ENCODE data around the gene FCER2. TPM values are rescaled to one million over a fixed set of nuclear protein-coding genes. Genes with fewer than 3 reads are reported as not detected.
"Not testable (repeated sequence)": the region's sequence is repeated elsewhere in the genome, so short reads cannot be mapped to it uniquely, and the experiment has no call there.

FCER2 gene
- total RNA-seq, 1 donor from 2014 or later, result 0.25 TPM

DNA sequence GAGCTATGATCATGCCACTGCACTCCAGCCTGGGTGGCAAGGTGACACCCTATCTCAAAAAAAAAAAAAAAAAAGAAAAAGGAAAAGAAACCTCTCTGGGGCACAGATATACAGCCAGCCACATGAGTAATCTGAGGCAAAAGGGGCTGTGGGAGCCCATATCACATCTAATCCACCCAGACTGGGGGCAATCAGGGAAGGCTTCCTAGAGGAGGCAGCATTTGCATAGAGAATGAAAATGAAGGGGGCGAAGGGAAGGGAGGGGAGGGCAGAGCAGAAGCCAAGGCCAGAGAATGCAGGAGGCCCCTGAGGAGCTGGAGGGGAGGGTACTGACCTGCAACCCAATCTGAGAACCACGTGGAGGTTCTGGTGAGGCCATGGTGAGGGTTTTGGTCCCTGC lies 51.8 kb downstream of the FCER2 start:
- intact Hi-C loops (cut with micrococcal nuclease), result no loop called here

DNA sequence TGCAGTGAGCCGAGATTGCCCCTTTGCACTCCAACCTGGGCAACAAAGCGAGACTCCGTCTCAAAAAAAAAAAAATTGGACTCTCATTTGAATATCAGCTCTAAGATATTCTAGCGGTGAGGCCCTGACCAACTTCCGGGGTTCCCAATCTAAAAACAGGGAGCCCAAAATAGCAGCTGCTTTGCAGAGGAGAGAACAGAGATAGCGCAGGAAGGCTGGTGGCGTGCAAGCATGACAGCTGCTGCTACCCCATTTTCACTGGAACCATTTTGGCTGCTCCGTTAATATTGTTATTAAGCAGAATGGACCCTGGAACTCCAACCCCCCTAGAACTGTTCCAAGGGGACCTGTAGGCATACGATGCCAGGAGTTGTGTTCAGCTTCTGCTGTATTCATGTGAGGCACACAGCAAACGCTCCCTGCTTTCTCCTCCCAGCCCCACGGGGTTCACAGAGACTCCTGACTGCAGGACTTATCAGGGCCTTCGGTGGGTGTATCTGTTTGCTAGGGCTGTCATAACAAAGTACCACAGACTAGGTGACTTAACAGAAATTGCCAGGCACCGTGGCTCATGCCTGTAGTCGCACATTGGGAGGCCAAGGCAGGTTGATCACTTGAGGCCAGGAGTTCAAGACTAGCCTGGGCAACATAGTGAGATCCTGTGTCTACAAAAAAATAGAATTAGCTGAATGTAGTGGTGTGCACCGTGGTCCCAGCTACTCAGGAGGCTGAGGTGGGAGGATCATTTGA lies 53.5 kb downstream of the FCER2 start:
- intact Hi-C loops (cut with micrococcal nuclease), result no loop called here

DNA sequence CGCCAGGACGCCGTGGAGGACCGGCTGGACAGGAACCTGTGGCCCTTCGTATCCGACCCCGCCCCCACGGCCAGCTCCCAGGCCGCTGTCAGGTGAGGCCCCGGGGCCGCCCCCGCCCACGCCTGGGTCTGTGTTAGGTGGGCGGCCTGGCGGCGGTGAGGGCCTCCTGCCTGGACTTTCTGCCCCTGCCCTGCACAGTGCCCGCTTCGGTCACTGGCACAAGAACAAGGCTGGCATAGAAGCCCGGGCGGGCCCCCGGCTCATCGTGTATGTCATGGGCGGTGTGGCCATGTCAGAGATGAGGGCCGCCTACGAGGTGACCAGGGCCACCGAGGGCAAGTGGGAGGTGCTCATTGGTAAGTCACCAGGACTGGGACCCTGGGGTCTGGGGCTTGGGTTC lies 54.8 kb downstream of the FCER2 start:
- intact Hi-C loops (cut with micrococcal nuclease), result no loop called here

DNA sequence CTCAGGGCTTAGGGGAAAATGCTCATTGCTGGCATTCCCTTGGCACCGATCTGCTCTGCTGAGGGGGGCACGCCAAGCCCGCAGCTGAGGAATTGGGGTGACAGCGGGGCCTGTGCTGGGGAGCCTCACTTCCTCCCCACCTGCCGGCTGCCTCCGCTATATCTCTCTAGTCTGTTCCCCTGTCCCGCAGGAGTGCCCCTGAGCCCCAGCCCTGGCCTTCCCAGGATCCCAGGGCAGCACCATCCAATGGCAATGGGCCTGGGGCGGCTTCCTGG lies 55.6 kb downstream of the FCER2 start:
- intact Hi-C loops (cut with micrococcal nuclease), result no loop called here

DNA sequence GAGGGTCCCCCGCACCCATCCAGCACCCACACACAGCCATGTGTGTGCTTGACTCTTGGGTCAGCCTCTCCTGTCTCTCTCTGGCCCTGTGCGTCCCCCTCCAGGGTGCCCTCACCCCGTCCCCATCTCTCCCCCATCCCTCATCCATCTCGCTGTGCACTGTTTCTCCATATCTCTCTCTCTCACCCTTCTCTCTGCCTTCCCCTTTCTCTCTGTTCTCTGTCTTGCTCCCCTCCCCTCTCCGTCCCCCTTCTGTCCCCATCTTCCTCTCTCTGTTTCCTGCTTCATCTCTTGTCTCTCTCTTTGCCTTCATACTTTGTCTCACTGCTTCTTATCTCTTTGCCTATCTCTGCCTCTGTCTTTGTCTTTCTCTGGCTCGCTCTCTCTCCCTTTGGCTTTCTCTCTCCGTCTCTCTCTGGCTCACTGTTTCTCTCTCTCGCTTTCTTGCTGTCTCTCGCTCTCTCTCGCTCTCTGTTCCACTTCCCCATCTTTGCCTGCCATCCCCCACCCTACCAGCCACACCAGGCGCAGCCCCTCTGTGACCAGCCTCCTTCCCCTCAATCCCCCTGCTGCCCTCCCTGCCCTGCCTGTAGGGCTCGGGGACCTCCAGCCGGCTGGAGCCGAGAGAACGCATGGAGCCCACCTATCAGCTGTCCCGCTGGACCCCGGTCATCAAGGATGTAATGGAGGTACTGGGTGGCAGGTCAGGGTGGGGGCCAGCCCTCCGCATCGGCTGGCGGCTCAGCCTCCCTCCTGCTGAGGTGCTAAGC lies 56.1 kb downstream of the FCER2 start:
- intact Hi-C loops (cut with micrococcal nuclease), result no loop called here

DNA sequence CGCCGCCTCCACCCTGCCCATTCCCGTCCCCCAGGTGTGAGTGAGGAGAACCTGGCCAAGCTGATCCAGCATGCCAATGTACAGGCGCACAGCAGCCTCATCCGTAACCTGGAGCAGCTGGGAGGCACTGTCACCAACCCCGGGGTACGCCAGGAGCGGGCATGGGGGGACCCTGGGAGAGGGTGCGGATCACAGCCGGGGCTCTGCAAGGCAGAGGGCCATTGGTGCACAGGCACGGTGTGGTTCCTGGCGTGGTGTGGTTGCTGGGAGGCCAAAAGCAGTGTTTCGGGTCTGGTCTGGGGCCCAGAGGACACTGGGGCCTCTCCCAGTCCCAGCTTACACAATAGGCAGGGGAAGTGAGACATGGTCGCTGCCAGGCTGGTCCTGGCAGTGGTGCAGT lies 56.8 kb downstream of the FCER2 start:
- intact Hi-C loops (cut with micrococcal nuclease), result no loop called here

DNA sequence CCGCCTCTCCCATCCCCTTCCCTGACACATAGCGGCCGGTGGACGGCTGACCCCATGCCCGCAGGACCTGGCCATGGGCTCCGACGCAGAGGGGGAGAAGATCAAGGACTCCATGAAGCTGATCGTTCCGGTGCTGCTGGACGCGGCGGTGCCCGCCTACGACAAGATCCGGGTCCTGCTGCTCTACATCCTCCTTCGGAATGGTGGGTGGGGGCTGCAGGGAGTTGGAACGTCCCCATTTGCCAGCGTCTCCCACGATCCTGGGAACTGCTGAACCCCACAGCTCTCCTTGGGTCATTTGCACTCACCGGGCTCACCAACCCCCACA lies 57.4 kb downstream of the FCER2 start:
- intact Hi-C loops (cut with micrococcal nuclease), result no loop called here

DNA sequence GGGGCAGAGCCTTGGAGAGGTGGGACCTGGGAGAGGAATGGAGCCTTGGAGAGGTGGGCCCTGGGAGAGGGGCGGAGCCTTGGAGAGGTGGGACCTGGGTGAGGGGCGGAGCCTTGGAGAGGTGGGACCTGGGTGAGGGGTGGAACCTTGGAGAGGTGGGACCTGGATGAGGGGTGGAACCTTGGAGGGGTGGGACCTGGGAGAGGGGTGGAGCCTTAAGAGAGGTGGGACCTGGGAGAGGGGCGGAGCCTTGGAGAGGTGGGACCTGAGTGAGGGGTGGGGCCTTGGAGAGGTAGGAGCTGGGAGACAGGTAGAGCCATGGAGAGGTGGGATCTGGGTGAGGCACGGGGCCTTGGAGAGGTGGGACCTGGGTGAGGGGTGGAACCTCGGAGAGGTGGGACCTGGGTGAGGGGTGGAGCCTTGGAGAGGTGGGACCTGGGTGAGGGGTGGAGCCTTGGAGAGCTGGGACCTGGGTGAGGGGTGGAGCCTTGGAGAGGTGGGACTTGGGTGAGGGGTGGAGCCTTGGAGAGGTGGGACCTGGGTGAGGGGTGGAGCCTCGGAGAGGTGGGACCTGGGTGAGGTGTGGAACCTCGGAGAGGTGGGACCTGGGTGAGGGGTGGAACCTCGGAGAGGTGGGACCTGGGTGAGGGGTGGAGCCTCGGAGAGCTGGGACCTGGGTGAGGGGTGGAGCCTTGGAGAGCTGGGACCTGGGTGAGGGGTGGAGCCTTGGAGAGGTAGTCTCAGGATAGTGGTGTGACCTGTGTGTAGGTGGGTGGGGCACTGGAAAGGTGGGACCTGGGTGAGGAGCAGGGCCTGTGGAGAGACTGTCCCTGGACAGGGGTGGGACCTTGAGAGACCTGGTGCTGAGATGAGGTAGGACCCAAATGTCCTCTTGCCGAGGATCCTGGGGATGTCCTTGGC lies 58.0 kb downstream of the FCER2 start:
- intact Hi-C loops (cut with micrococcal nuclease), result not testable (repeated sequence)

DNA sequence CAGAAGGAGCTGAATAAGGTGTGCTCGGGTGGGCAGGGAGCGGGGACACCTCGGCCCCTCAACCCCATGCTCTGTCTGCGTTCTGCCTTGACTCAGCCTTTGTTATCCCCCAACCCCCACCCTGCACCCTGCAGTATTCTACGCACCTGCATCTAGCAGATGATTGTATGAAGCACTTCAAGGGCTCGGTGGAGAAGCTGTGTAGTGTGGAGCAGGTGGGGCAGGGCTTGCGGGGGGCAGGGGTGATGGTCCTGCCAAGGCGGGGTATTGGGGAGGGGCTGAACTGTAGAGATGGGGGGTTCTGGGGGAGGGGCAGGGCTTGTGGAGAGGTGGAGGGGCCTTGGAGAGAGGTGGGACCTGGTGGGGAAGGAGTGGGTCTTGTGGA lies 58.9 kb downstream of the FCER2 start:
- intact Hi-C loops (cut with micrococcal nuclease), result no loop called here

DNA sequence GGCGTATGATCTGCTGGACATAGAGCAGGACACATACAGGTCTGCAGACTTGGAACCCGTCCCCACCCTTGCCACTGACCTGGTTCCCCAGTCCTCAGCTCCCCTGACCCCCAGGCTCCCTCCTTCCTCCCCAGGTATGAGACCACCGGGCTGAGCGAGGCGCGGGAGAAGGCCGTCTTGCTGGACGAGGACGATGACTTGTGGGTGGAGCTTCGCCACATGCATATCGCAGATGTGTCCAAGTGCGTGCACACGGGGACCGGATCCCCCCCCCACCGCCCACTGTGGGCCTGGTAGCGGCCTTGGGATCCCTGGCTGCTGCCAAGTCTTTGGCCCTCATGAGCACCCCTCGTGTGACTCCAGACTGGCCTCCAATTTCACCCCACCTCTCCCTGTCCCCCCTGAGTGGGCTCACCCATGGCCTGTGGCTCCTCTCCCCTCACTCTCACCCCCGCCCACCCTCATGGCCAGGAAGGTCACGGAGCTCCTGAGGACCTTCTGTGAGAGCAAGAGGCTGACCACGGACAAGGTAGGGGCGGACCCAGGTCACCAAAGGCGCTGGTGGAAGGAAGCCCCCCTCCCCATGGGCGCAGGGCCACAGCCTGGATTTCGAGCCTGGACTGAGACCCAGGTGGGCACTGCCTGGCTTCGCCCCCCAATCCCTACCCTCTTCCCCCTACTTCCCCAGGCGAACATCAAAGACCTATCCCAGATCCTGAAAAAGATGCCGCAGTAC lies 59.5 kb downstream of the FCER2 start:
- intact Hi-C loops (cut with micrococcal nuclease), result no loop called here

DNA sequence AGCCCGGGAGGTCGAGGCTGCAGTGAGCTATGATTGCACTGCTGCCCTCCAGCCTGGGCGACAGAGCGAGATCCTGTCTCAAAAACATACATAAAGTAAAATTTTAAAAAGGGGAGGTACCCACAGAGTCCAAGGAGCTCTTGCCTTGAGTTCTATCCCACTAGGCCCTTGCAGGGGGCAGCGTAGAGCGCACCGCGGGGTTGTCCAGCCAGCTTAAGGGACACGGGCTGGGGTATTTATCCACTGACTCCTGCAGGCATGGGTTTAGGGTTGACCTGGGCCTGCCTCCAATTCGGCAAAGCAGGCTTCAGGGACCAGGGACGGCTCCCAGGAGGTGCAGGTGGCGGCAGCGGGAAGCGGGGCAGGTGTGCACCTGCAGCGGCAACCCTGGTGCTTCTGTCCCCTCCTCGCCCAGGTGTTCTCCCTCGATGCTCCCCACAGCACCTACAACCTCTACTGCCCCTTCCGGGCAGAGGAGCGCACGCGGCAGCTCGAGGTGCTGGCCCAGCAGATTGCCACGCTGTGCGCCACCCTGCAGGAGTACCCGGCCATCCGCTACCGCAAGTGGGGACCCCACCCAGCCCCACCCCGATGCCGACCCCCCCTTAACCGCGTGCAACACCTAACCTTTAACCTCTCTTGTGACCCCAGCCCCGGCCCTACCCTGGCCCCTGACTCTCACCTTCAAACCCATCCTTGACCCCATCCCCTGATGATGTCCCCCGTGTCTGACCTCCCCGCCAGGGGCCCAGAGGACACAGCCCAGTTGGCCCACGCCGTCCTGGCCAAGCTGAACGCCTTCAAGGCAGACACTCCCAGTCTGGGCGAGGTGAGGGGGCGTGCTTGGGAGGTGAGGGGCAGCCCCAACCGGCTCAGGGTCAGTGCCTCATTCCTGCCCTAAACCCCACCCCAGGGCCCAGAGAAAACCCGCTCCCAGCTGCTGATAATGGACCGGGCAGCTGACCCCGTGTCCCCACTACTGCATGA lies 60.3 kb downstream of the FCER2 start:
- intact Hi-C loops (cut with micrococcal nuclease), result no loop called here

DNA sequence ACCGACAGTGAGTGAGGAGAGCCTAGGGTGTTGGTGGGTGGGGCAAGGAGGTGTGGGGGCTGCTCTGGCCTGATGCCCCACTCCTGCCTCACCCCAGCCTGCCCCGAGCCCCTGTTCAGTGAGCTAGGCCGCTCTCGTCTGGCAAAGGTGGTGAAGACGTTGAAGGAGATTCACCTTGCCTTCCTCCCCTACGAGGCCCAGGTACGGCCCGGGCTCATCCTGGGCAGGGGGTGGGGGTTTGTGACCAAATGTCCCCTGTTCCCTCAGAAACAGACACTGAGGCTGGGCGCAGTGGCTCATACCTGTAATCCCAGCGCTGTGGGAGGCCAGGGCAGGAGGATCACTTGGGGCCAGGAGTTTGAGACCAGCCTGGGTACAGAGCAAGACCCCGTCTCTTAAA lies 61.1 kb downstream of the FCER2 start:
- intact Hi-C loops (cut with micrococcal nuclease), result no loop called here

DNA sequence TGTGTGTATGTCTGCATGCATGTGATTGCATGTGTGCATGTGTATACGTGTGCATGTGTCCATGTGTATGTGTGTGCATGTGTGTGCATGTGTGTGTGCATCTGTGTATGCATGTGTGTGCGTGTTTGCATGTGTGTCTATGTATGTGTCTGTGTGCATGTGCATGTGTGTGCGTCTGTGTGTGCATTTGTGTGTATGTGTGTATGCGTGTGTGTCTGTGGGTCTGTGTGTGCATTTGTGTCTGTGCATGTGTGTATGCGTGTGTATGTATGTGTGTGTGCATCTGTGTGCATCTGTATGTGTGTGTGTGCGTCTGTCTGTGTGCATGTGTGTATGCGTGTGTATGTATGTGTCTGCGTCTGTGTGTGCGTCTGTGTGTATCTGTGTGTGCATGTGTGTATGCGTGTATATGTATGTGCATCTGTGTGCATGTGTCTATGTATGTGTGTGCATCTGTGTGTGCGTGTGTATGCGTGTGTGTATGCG lies 62.0 kb downstream of the FCER2 start:
- intact Hi-C loops (cut with micrococcal nuclease), result no loop called here

DNA sequence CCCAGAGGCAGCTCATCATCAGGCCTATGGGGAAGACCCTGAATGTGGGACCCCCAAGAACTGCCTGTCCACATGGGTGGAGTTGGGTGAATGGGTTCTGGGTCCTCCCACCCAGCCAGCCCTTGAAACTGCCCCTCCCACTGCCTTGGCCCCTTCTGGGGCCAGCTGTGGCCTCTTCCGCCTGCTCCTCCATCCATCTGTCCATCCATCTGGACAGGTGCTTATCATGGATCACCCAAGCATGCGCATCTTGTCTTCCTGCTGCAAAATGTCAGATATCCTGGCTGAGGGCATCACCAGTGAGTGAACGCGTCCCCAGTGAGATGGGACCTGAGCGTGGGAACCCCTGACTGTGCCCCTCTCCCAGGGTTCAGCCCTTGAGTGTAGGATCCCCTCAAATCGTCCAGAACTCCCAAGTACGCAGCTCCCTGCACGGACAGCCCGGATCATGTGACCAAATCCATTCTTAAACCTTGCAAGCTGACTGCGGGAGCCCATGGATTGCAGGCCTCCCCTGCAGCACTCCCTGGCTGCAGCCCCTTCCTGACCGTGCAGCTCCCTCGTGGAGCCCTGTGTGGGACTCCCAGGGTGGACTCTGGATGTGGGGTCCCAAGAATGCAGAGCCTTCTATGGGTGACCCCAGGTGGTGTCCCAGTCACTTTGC lies 63.0 kb downstream of the FCER2 start:
- intact Hi-C loops (cut with micrococcal nuclease), result no loop called here

Other genes starting within 250 kb of the FCER2 start
- gene PEX11G, start 213.1 kb downstream of the FCER2 start, total RNA-seq, result 0.45 and 0.57 TPM in 2 replicates
- 5.2 and 5.3 TPM in 2 replicates for gene ZNF358, start 186.0 kb downstream of the FCER2 start, total RNA-seq
- gene MCOLN1, start 179.5 kb downstream of the FCER2 start, total RNA-seq, result 10.7 and 13.2 TPM in 2 replicates
- gene PNPLA6, start 166.4 kb downstream of the FCER2 start, total RNA-seq, result 115 and 116 TPM in 2 replicates
- 0.11 and 0.16 TPM in 2 replicates for gene CAMSAP3, start 106.3 kb downstream of the FCER2 start, total RNA-seq
- 39.0 and 39.7 TPM in 2 replicates for gene XAB2, start 72.6 kb downstream of the FCER2 start, total RNA-seq
- gene PET100, start 72.3 kb downstream of the FCER2 start, total RNA-seq, result 129 and 134 TPM in 2 replicates
- 0.82 and 2.0 TPM in 2 replicates for gene PCP2, start 68.4 kb downstream of the FCER2 start, total RNA-seq
- gene STXBP2, start 65.0 kb downstream of the FCER2 start, total RNA-seq, result 124 and 129 TPM in 2 replicates
- 0.55 TPM in 1 of 2 replicates, not detected in the other for gene RETN, start 33.1 kb downstream of the FCER2 start, total RNA-seq
- gene MCEMP1, start 25.0 kb downstream of the FCER2 start, total RNA-seq, result not detected in 2 replicates
- gene TRAPPC5, start 21.3 kb downstream of the FCER2 start, total RNA-seq, result 65.6 and 76.9 TPM in 2 replicates
- not detected in 2 replicates for gene CLEC4G, start 30.0 kb upstream of the FCER2 start, total RNA-seq
- not detected in 2 replicates for gene CD209, start 45.4 kb upstream of the FCER2 start, total RNA-seq
- not detected in 2 replicates for gene CLEC4M, start 61.1 kb upstream of the FCER2 start, total RNA-seq
- 5.1 and 6.0 TPM in 2 replicates for gene EVI5L, start 128.1 kb upstream of the FCER2 start, total RNA-seq
- 0.09 TPM in 1 of 2 replicates, not detected in the other for gene PRR36, start 172.3 kb upstream of the FCER2 start, total RNA-seq
- not detected in 2 replicates for gene LRRC8E, start 186.4 kb upstream of the FCER2 start, total RNA-seq
- gene MAP2K7, start 201.7 kb upstream of the FCER2 start, total RNA-seq, result 42.0 and 45.2 TPM in 2 replicates
- 1.1 and 2.6 TPM in 2 replicates for gene TGFBR3L, start 212.7 kb upstream of the FCER2 start, total RNA-seq
- 16.0 and 21.4 TPM in 2 replicates for gene SNAPC2, start 218.2 kb upstream of the FCER2 start, total RNA-seq
- 0.23 TPM in 1 of 2 replicates, not detected in the other for gene CTXN1, start 224.0 kb upstream of the FCER2 start, total RNA-seq
- gene TIMM44, start 241.5 kb upstream of the FCER2 start, total RNA-seq, result 60.6 and 65.9 TPM in 2 replicates

Measured in T-helper 2 cell treated with Interferon-gamma antibody and Interleukin-4, amounts not matched to agents 100 ng/mL and 5 ng/mL, for 36 hours (primary cell).